Left lobe of liver (tissue), 2 donors: ENCODE data around the gene SLC22A4. TPM values are rescaled to one million over a fixed set of nuclear protein-coding genes. Genes with fewer than 3 reads are reported as not detected.

ENCODE experiments used
- ATAC-seq: fragments of 200-7000 bp; cut with Tn5 transposase; one replicate; pipeline ENCODE4 v1.9.1; 2020; ENCODE audit warnings: mild to moderate bottlenecking, moderate library complexity
- DNase-seq: peaks from one replicate; pipeline ENCODE4 v3.0.0-alpha.2; 2020; ENCODE audit warnings: low spot score
- total RNA-seq: library from RNA; stranded (reverse); gene quantifications from one replicate; pipeline ENCODE4 v1.2.1, GENCODE V29; 2021
- donor health status: DM: no; HTN: no; CAD: no; lungs with moderate emphysema.
- donor health status: DM: no; HTN: yes; CAD: no.

SLC22A4 gene
- total RNA-seq, 1 donor from 2014 or later = 0.20 TPM

DNA sequence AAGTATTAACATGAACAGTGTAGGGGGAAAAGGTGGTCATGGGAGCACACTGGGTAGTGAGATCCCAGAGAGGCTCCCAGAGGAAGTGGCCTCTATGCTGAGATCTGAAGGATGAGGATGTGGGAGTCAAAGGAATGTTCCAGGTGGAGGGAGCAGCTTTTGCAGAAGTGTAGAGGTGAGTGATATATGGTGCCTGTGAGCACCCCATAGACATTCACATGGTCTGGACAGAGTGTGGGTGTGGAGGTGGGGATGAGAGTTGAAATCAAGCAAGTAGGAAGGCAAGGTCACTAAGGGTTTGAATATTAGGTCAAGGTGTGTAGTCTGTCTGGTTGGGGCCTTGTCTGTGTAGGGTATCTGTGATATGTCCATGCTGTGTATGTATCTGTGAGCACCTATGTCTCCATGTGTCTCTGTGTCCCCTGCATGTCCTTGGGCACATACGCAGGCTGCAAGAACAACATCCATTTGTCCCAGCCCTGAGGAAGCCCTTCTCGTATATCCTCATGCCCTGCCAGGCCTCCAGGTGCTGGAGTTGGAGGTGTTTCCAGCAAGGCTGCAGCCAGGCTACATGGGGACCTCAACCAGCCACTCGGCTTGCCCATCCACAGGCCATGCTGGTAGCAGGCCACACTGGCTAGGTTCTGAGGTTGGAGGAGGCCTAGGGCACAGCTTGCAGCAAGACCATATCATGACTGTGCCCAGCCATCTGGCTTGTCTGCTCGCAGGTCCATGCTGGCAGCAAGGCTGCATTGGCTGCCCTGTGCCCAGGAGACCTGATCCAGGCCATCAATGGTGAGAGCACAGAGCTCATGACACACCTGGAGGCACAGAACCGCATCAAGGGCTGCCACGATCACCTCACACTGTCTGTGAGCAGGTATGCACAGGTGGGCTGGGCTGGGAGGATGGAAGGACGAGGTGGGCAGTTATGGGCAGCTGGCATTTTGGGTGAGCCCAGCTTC is 32.0 kb upstream of the SLC22A4 start:
- DNase-seq = peak; percentile 22
- ATAC-seq = no peak

GRCh38 chr5:132262882-132263547 is 31.2 kb upstream of the SLC22A4 start:
- no peak for ATAC-seq

DNA sequence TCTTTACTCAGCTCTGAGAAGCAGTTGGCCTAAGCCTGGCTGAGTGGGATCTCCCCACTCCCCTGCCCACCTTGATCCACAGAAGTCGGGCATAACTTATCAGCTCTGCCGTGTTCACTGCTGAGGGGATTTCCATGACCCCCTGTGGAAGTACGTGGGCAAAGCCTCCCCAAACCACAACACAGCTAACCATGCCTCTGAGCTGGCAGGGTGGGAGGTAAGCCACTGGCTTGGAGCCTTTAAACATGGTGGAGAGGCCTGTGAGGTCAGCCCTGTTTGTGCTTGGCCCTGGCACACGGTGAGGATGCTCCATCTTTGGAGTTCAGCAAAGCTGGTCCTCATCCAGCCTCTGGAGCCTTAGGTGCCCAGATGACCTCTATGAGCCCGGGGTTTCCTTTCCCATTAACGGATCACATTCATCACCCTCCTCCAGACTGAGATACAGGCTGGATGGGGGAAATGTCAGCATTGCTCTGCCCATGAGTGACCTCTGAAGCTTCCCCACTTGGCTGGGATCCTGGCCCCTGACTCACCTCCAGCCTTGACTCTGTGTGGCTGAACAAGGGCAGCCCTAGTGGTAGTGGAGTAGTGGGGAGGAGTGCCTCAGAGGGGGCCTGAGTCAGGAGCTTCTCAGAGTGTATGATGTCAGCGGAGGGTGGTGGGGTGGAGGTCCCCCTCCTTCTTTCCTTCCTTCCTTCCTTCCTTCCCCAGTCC is 30.5 kb upstream of the SLC22A4 start:
- DNase-seq (peak; percentile 37), ATAC-seq (no peak)

More at GRCh38 chr5:132262882-132263547, 31.2 kb upstream of the SLC22A4 start:
- DNase-seq = peak; percentile 19

DNA sequence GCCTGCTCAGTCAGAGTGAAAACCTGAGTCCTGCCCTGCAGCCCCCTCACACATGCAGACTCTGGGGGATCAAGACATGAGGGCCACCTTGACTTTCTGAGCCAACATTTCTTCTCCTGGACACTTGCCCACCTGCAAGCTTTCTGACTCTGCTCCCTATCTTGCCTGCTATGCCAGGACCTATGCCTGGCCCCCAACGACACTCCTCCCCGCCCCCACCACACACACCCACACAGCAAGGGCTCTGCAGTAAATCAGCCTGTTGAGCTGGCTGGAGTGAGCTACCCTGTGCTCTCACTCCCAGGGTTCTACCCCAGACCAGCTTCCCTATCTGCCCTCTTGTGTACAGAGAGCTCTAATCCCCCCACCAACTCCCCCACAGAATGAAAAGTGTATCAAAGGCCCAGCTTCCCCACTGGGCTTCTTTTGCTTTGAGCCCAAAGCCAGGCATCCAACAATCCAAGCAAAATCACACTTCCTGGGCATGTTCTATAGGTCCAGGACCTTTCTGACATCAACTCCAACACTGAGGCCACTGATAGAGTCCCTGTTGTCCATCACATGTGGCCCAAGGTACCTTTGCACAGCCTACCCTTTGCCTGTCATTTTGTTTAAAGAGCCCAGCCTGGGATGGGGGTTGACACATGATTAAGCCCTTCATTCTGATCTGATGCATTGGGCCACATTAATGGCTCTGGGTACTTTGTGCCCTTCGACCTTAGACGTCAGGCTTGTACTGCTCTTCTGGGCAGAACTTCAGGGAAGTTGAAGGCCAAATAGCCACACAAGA is 29.5 kb upstream of the SLC22A4 start:
- peak; percentile 24 for DNase-seq
- no peak for ATAC-seq

- ATAC-seq = no peak
Measured at GRCh38 chr5:132265336-132266030, 28.7 kb upstream of the SLC22A4 start.

GRCh38 chr5:132266031-132266835 is 28.0 kb upstream of the SLC22A4 start:
- DNase-seq (peak; percentile 40), ATAC-seq (no peak)

More at GRCh38 chr5:132265336-132266030, 28.7 kb upstream of the SLC22A4 start:
- peak; percentile 31 for DNase-seq

GRCh38 chr5:132266836-132267160 is 27.4 kb upstream of the SLC22A4 start:
- peak; percentile 18 for DNase-seq
- ATAC-seq = no peak

GRCh38 chr5:132267166-132267739 is 26.9 kb upstream of the SLC22A4 start:
- ATAC-seq (no peak), DNase-seq (peak; percentile 23)

GRCh38 chr5:132267931-132268768 is 26.0 kb upstream of the SLC22A4 start:
- peak; percentile 39 for DNase-seq
- ATAC-seq = no peak

- ATAC-seq (no peak), DNase-seq (peak; percentile 43)
Measured at GRCh38 chr5:132268769-132269551, 25.2 kb upstream of the SLC22A4 start.

- ATAC-seq (no peak), DNase-seq (peak; percentile 31)
Measured at GRCh38 chr5:132269635-132270334, 24.4 kb upstream of the SLC22A4 start.

DNA sequence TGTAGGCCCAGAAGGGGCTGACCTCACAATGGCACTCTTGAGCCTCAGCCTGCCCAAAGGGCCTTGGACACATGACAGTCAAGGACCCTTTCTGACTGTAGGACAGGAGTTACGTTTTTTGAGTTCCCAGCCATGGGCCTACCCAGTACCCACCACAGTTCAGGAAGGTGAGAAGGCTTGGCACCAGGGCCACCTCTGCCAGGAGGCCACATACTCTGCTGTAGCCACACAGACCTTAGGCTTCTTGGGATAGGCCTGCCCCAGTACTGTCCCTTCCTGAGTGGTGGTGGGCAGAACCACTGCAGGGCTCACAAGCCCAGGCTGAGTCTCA is 23.9 kb upstream of the SLC22A4 start:
- DNase-seq (no peak), ATAC-seq (no peak)

GRCh38 chr5:132270706-132271105 is 23.5 kb upstream of the SLC22A4 start:
- ATAC-seq (no peak), DNase-seq (peak; percentile 27)

DNA sequence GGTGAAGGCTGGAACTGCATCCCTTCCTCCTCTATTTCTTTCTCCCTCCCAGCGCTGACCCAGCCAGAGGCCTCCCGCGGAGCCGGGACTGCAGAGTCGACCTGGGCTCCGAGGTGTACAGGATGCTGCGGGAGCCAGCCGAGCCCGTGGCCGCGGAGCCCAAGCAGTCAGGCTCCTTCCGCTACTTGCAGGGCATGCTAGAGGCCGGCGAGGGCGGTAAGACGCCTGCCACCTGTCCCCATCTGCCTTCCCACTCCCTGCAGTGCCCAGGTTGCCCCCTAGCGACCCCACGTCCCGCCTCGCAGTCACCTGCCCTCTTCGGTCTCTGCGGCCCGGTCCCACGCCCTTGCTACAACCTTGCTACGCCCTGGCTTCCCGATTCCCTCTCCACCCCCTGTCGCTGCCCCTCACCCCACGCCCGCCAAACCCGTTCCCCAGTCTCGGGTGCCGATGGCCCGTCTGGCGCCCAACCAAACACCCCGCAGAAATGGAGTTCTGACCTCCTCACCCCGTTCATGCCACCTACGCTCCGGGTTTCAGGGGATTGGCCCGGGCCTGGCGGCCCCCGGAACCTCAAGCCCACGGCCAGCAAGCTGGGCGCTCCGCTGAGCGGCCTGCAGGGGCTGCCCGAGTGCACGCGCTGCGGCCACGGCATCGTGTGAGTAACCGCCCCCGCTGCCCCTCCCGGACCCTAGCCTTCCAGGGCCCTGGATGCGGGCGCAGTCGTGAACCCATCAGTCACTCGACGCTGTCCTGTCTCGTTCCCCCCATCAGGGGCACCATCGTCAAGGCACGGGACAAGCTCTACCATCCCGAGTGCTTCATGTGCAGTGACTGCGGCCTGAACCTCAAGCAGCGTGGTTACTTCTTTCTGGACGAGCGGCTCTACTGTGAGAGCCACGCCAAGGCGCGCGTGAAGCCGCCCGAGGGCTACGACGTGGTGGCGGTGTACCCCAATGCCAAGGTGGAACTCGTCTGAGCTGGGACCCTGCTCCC is 22.6 kb upstream of the SLC22A4 start:
- DNase-seq = peak; percentile 46
- peak; percentile 7 for ATAC-seq
